GM18858 (cell line): ENCODE results near the gene FOSL1.

Experiments
- ATAC-seq: cut with Tn5 transposase; IDR thresholded peaks from one replicate; pipeline ENCODE4 v1.9.1; 2021; ENCODE audit not compliant: unreplicated experiment

Gene FOSL1

GRCh38 chr11:65900125-65900898 lies at the start of gene FOSL1:
TSS of gene FOSL1 (minus strand) at chr11:65900388. CDS start at chr11:65900339, 49 bp downstream.
- ATAC-seq = peak; percentile 52

GRCh38 chr11:65947603-65948125 lies 47.5 kb upstream of the FOSL1 start:
- ATAC-seq = no peak

- ATAC-seq = no peak
Measured at GRCh38 chr11:65947133-65947532, 46.9 kb upstream of the FOSL1 start.

DNA sequence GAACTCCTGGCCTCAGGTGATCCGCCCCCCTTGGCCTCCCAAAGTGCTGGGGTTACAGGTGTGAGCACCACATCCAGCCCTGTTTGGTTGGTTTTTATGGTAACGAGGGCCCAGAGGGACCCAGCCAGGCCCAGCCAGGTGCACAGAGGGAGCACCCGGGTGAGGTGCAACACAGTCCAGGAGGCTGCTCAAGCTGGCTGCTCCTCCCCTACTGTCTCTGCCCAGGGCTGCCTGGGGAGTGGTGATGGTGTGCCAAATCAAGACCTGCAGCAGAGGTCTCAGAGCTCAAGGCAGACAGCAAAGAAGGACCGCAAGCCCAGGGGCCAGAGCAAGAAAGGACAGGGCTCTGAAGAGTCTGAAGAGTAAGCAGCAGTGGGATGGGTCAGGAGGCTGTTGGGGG lies 46.5 kb upstream of the FOSL1 start:
- no peak for ATAC-seq

DNA sequence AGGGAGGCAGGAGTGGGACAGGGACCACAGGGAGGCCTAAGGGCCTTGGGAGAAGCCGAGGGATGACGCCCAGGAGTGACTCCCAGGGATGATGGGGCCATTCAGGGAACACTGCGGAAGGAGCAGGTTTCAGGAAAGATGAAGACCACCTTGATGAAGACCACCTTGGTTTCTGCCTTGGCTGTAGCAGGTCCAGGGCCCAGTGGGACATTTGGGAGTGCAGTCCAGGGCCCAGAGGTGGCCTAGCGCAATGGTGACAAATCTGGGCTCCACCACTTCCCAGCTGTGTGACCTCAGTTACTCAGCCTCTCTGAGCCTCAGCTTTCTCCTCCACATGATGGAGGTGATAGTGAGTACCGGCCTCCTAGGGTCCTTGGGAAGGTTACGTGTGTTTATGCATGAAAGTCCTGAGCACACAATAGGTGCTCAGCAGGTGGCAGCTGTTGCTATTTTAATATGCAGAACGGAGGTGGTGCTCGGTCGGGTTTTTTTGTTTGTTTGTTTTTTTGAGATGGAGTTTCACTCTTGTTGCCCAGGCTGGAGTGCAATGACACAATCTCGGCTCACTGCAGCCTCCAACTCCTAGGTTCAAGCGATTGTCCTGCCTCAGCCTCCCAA lies 45.9 kb upstream of the FOSL1 start:
- ATAC-seq = no peak

- no peak for ATAC-seq
Measured at GRCh38 chr11:65945430-65945911, 45.3 kb upstream of the FOSL1 start, which contains the start of gene TSGA10IP. TSS of gene TSGA10IP (plus strand) at chr11:65945480. CDS start at chr11:65945676, 196 bp downstream.

DNA sequence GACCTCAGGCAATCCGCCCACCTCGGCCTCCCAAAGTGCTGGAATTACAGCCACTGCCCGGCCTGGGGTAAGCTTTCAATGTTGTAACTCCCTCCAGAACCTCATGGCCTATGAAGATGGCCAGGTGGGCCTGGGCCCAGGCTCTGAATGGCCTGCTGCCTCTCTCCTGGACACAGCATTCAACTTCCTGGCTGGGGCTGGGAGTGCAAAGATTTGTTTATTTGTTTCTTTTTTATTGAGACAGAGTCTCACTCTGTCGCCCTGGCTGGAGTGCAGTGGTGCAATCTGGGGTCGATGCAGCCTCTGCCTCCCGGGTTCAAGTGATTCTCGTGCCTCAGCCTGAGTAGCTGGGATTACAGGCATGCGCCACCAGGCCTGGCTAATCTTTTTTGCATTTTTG lies 44.6 kb upstream of the FOSL1 start:
- ATAC-seq = no peak

DNA sequence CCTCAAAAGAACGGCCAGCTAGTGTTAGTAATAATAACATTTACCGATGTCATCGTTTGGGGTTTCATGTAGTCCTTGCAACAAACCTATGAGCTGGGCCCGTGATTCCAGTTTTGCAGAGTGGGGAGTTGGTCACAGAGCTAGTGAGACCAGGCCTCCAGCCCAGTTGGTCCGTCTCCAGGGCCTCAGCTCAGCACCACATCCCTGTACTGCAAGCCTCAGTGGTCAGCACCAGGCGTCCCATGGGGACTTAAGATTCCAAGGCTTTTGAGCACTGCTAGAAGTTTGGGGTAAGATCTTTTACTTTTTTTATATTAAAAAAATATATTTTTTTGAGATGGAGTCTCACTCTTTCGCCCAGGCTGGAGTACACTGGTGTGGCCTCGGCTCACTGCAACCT lies 44.0 kb upstream of the FOSL1 start:
- ATAC-seq = no peak

- ATAC-seq = no peak
Measured at GRCh38 chr11:65942531-65942930, 42.3 kb upstream of the FOSL1 start.

- ATAC-seq = no peak
Measured at GRCh38 chr11:65941720-65942310, 41.6 kb upstream of the FOSL1 start.

- no peak for ATAC-seq
Measured at GRCh38 chr11:65937766-65938165, 37.6 kb upstream of the FOSL1 start.

GRCh38 chr11:65934014-65934413 lies 33.8 kb upstream of the FOSL1 start:
- no peak for ATAC-seq

GRCh38 chr11:65932558-65932919 lies 32.4 kb upstream of the FOSL1 start:
- no peak for ATAC-seq

DNA sequence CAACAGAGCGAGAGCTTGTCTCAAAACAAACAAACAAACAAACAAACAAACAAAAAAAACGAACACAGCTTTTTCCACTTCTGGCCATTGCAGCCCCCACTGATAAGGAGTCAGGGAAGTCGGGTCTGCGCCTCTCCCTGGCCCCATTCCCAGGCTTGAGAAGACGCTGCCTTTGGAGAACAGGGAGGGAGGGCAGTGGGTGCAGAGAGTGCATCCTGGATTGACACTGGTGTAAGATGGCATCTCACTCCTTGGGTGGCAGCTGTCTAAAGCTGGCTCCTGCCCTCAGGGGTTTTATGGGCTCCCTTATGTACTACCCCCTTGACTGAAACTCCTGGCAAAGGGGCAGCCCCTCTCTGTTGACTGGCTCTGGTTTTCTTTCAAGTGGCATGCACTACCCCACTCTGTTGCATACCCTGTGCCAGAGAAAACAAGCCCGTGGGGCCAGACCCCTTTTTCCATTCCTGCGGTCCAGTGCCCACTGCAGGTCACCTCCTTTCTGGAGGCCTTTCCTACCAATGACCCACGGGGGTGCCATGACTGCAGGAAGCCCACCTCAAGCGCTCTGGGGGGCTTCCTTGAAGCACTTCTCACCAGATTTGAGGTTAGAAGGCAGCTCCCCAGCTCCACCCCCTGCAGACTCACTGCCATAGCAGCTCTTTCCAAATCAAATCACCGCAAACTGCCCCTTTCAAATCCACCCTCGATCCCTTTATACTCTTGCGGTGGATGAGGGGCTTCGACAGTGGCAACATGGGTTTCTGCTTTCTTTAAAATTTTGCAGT lies 31.8 kb upstream of the FOSL1 start:
- no peak for ATAC-seq

DNA sequence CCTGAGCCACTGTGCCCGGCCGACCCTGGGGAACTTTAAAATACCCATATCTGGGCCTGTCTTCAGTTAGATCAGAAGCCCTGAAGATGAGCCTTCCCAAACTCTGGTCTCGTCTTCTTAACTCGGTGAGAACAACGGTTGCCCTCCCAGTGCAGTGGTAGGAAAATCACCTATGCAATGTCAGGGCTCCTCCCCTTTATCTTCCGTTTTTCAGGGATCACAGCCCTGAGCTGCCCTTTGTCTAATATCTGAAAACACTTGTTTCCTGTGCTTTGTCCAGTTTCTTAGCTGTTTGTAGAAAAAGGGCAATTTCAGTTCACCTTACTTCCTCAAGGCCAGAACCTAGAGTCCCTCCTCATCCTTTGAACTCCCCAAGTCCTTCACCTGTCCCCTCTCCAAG lies 28.5 kb upstream of the FOSL1 start:
- ATAC-seq = no peak

DNA sequence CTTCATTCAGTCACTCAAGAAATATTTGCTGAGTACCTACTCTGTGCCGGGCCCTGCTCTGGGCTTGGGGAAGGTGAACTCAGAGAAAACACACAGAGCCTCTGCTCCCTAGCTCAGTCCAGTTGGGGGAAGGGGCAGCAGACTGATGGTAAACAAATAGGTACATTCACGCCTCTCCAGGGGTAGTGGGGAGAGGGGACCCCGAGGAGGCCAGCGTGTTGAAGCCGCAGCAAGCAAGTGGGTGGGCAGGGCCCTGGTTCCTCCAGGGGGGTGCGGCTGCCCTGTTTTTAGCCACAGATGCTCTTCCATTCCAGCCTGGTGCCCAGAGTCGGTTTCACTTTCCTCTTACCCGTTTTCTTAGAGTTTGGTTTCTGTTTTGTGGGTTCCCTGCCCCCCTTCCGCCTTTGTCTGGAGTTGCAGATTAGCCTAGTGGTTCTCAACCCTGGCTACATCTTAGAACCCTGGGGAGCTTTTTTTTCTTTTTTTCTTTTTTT lies 27.8 kb upstream of the FOSL1 start:
- ATAC-seq = no peak

DNA sequence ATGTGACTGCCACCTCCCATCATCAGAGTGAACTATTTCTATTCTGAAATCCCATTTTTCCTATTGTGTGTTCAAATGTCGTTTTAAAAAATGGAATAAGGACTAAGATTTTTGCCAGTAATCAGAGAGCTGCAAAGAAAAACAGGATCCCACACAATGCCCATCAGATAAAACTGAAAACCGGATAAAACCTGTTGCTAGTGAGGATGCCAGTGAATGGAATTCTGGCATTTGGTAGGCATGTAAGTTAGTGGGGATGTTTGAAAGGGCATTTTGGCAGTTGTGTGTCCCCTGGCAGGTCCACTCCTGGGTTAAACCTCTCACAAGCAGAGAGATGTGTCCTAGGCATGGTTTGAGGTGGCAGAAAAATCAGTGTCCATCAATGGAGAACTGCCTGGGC lies 25.2 kb upstream of the FOSL1 start:
- no peak for ATAC-seq

- ATAC-seq = no peak
Measured at GRCh38 chr11:65922565-65922964, 22.4 kb upstream of the FOSL1 start.

DNA sequence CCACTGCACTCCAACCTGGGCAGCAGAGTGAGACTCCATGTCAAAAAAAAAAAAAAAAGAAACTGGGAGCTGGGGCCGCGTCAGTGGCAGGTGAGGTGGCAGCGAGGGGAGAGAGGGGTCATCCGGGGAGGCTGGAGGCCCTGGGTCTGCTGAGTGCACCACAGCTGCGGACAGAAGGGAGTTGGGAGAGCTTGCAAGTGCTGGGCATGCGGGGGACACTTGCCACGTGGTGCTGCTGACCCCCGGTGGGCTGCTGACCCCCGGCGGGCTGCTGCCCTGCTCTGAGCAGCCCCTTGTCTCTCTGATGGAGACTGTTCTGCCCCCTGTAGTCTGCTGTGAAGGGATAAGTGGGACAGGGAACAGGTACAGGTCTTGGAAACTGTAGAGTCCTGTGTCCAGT lies 21.7 kb upstream of the FOSL1 start:
- no peak for ATAC-seq

DNA sequence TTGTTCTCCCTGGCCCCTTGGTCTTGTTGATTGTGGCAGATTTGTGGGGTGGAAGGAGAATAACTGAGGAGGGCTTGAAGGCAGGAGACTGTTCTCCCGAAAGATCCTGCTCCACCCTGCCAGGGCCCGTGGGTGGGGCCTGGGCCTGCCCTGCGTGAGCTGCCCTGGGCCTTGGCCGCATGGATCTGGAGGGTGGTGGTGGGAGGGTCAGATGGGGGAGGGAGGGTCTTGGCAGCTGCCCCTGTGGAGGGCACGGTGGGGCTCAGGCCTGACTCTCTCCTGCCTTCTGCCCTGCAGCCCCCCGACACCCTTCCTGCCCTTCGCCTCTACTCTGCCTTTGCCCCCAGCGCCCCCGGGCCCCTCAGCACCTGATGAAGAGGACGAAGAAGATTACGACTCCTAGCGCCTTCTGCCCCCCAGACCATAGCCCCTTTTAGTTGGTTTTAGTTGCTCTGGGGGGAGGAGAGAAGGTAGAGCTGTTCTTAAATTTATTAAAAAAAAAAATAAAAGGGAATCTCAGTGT lies 20.9 kb upstream of the FOSL1 start:
- no peak for ATAC-seq

DNA sequence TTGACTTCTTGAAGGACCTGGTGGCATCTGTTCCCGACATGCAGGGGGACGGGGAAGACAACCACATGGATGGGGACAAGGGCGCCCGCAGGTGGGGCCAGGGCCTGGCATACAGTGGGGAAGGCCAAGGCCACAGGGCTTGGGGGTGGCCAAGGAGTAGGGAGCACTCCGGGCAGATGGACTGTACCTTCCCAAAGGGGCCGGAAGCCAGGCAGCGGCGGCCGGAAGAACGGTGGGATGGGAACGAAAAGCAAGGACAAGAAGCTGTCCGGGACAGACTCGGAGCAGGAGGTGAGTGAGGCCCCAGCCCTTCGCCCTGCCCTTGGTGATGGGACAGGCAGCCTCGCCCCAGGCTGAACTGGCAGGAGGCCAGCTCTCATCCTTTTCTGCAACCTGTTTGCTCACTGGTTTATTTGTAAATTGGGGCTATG lies 20.2 kb upstream of the FOSL1 start:
- ATAC-seq = no peak
